T-cell (primary cell): Measurements from ENCODE around the gene ABCC11. TPM values are rescaled to one million over a fixed set of nuclear protein-coding genes. Genes with fewer than 3 reads are reported as not detected.

Source experiments
- ATAC-seq, 4 experiments: fragments of 200-7000 bp in 3 of 4; fragments of 150-1000 bp in 1 of 4; cut with Tn5 transposase; replicated peaks in 1 of 4; 1 replicate in 3 of 4; 2 replicates in 1 of 4; pipeline ENCODE4 v1.10.0; 2021; ENCODE audit warnings: moderate library complexity in 3 of 4, mild to moderate bottlenecking in 2 of 4, moderate number of reproducible peaks in 1 of 4
- CTCF ChIA-PET, 2 donors: fragments of 300-600 bp; sonication (Branson Sonifier 250); formaldehyde crosslinking; loops; one replicate each; lab custom pipeline; 2022; ENCODE audit warnings: antibody characterized with exemption in 2 of 2; lab: Charles Lee
- POLR2A ChIA-PET, 2 donors: fragments of 300-600 bp; sonication (Branson Sonifier 250); formaldehyde crosslinking; loops; one replicate each; lab custom pipeline; 2022; ENCODE audit warnings: antibody characterized with exemption in 2 of 2; lab: Charles Lee
- DNase-seq, 35 experiments: peaks; one replicate each; pipeline versions ENCODE4 v3.0.0 to v3.0.0-alpha.2; 2013 to 2023
- H3K27ac ChIP-seq: one replicate; pipeline ENCODE4 v1.5.1; 2013; ENCODE audit warnings: low read length
- H3K27me3 ChIP-seq, 2 experiments: replicated peaks in 1 of 2; 1 replicate in 1 of 2; 2 replicates in 1 of 2; pipeline versions ENCODE4 v1.6.1 to v1.7.0; 2013; ENCODE audit warnings: low read length in 1 of 2, mixed read lengths in 1 of 2; ENCODE audit not compliant: control insufficient read depth in 2 of 2, insufficient read depth in 2 of 2; ENCODE audit errors: extremely low read depth in 1 of 2
- H3K36me3 ChIP-seq, 2 donors: 1 replicate in 1 of 2; 2 replicates in 1 of 2; pipeline versions ENCODE4 v1.6.1 to v1.7.0; 2013; ENCODE audit warnings: low read length in 1 of 2; ENCODE audit not compliant: control insufficient read depth in 2 of 2, insufficient read depth in 1 of 2; ENCODE audit errors: extremely low read depth in 1 of 2
- H3K4me1 ChIP-seq, 2 experiments: 1 replicate in 1 of 2; 2 replicates in 1 of 2; pipeline versions ENCODE4 v1.6.1 to v1.7.0; 2013; ENCODE audit warnings: low read length in 2 of 2, mixed read lengths in 1 of 2; ENCODE audit not compliant: insufficient read depth in 2 of 2, control insufficient read depth in 1 of 2; ENCODE audit errors: extremely low read depth in 1 of 2
- H3K4me3 ChIP-seq, 2 donors: 1 replicate in 1 of 2; 2 replicates in 1 of 2; pipeline versions ENCODE4 v1.5.1 to v1.7.0; 2013; ENCODE audit warnings: mild to moderate bottlenecking in 2 of 2, low read length in 1 of 2, moderate library complexity in 1 of 2; ENCODE audit not compliant: control insufficient read depth in 1 of 2; ENCODE audit errors: extremely low read depth in 1 of 2
- H3K9me3 ChIP-seq: 2 replicates; pipeline ENCODE4 v1.7.0; 2013
- H3K27ac Mint-ChIP-seq, 2 donors: one replicate each; pipeline ENCODE4 v1.8.0; 2020 to 2021; ENCODE audit warnings: mild to moderate bottlenecking in 2 of 2, mixed read lengths in 2 of 2
- H3K27me3 Mint-ChIP-seq, 2 donors: one replicate each; pipeline ENCODE4 v1.8.0; 2021 to 2022; ENCODE audit warnings: mixed read lengths in 2 of 2
- H3K36me3 Mint-ChIP-seq: one replicate; pipeline ENCODE4 v1.8.0; 2021; ENCODE audit warnings: mixed read lengths
- H3K4me1 Mint-ChIP-seq, 3 donors: one replicate each; pipeline ENCODE4 v1.8.0; 2020 to 2022; ENCODE audit warnings: mixed read lengths in 3 of 3, mild to moderate bottlenecking in 1 of 3
- H3K4me3 Mint-ChIP-seq, 3 donors: one replicate each; pipeline ENCODE4 v1.8.0; 2020 to 2022; ENCODE audit warnings: mild to moderate bottlenecking in 3 of 3, mixed read lengths in 3 of 3, moderate library complexity in 3 of 3
- H3K9me3 Mint-ChIP-seq, 3 donors: one replicate each; pipeline ENCODE4 v1.8.0; 2020 to 2022; ENCODE audit warnings: mixed read lengths in 3 of 3
- WGBS: methylation state at CpG from one replicate; pipeline ENCODE4 v1.1.5; 2013; ENCODE audit warnings: missing lambda C conversion rate; ENCODE audit not compliant: insufficient coverage; 5-methylcytosine and 5-hydroxymethylcytosine counted together
- total RNA-seq, 35 experiments: library from RNA in 6 of 35; stranded (reverse) in 6 of 35; fragments of 120-200 nt in 1 of 35; gene quantifications; one replicate each; pipeline versions ENCODE4 v1.2.1 to v1.2.4 and lab custom pipeline; 2013 to 2026

ABCC11 gene
- total RNA-seq, 5 donors from 2014 or later (not counting 1 experiment from before 2014, with no cell fraction given) = 0.07 to 0.29 (median 0.25) TPM; not detected in 2

- H3K27me3 Mint-ChIP-seq = peaks cover 24 to 26% of the 10 kb centered on the region in 2 donors
- POLR2A ChIA-PET = no interaction called here
- CTCF ChIA-PET = no interaction called here
Observed at GRCh38 chr16:48203974-48204824, 43.1 kb downstream of the ABCC11 start.

GRCh38 chr16:48201515-48202201 is 45.7 kb downstream of the ABCC11 start:
- H3K4me1 Mint-ChIP-seq = no peaks in the 10 kb centered on the region
- ATAC-seq (no peak), DNase-seq (no peak)
- Histone ChIP-seq H3K9me3 (no peaks in the 10 kb centered on the region), H3K27ac (no peak overlapping the region), H3K27me3 (peaks cover 0 to 10% of the 10 kb centered on the region in 2 experiments), H3K4me3 (no peak overlapping the region), H3K4me1 (no peaks in the 10 kb centered on the region), H3K36me3 (no peaks in the 10 kb centered on the region)
- H3K9me3 Mint-ChIP-seq = peaks cover 0 to 3% (median 0%) of the 10 kb centered on the region in 3 donors
- POLR2A ChIA-PET = no interaction called here
- no peak overlapping the region for H3K27ac Mint-ChIP-seq
- H3K36me3 Mint-ChIP-seq = no peaks in the 10 kb centered on the region
- CTCF ChIA-PET = no interaction called here
- 86% methylated on average over 5 of the region's 6 CpGs for WGBS
- H3K4me3 Mint-ChIP-seq = no peak overlapping the region
- peaks cover 14% of the 10 kb centered on the region in 2 donors for H3K27me3 Mint-ChIP-seq

More at GRCh38 chr16:48203974-48204824, 43.1 kb downstream of the ABCC11 start:
- Mint-ChIP-seq H3K4me1 (no peaks in the 10 kb centered on the region), H3K4me3 (no peak overlapping the region), H3K27ac (no peak overlapping the region), H3K9me3 (no peaks in the 10 kb centered on the region), H3K36me3 (no peaks in the 10 kb centered on the region)
- ATAC-seq (no peak), DNase-seq (no peak)
- Histone ChIP-seq H3K27me3 (peaks cover 0 to 17% of the 10 kb centered on the region in 2 experiments), H3K27ac (no peak overlapping the region), H3K4me1 (no peaks in the 10 kb centered on the region), H3K4me3 (no peak overlapping the region), H3K9me3 (no peaks in the 10 kb centered on the region), H3K36me3 (no peaks in the 10 kb centered on the region)
- WGBS = 89% methylated on average over 6 of the region's 8 CpGs

GRCh38 chr16:48197294-48197693 is 50.0 kb downstream of the ABCC11 start:
- peaks cover 5 to 6% of the 10 kb centered on the region in 2 donors for H3K27me3 Mint-ChIP-seq
- Histone ChIP-seq H3K27ac (no peak overlapping the region), H3K9me3 (no peaks in the 10 kb centered on the region), H3K27me3 (peaks cover 0 to 6% of the 10 kb centered on the region in 2 experiments), H3K4me1 (no peaks in the 10 kb centered on the region), H3K36me3 (no peaks in the 10 kb centered on the region), H3K4me3 (no peak overlapping the region)
- no peaks in the 10 kb centered on the region for H3K36me3 Mint-ChIP-seq
- no peak overlapping the region for H3K4me3 Mint-ChIP-seq
- POLR2A ChIA-PET = no interaction called here
- no peaks in the 10 kb centered on the region for H3K4me1 Mint-ChIP-seq
- no peak overlapping the region for H3K27ac Mint-ChIP-seq
- ATAC-seq (no peak), DNase-seq (no peak)
- CTCF ChIA-PET = interaction anchor here in 1 of 2 donors (0.6 kb wide), 1 partner anchor 433 kb away, joined by 3 read pairs; no protein-coding TSS in a partner anchor
- peaks cover 0 to 3% (median 0%) of the 10 kb centered on the region in 3 donors for H3K9me3 Mint-ChIP-seq
- no CpG with 5 or more reads among the region's 3 CpGs for WGBS

- H3K4me3 ChIP-seq = no peak overlapping the region
- Mint-ChIP-seq H3K4me3 (no peak overlapping the region), H3K27me3 (peaks cover 0 to 5% of the 10 kb centered on the region in 2 donors), H3K9me3 (peaks cover 0 to 3% (median 0%) of the 10 kb centered on the region in 3 donors), H3K4me1 (no peaks in the 10 kb centered on the region), H3K36me3 (no peaks in the 10 kb centered on the region), H3K27ac (no peak overlapping the region)
- H3K36me3 ChIP-seq = no peaks in the 10 kb centered on the region
- ChIA-PET CTCF (no interaction called here), POLR2A (no interaction called here)
- ATAC-seq (no peak), DNase-seq (no peak)
- no peaks in the 10 kb centered on the region for H3K4me1 ChIP-seq
- no peak overlapping the region for H3K27ac ChIP-seq
- 78% methylated on average over 1 of the region's 5 CpGs for WGBS
- H3K27me3 ChIP-seq = peaks cover 0 to 3% of the 10 kb centered on the region in 2 experiments
- H3K9me3 ChIP-seq = no peaks in the 10 kb centered on the region
Observed at GRCh38 chr16:48194828-48195556, 52.3 kb downstream of the ABCC11 start.

GRCh38 chr16:48193846-48194245 is 53.5 kb downstream of the ABCC11 start:
- WGBS = 83% methylated on average over 2 of the region's 7 CpGs
- Histone ChIP-seq H3K27me3 (peaks cover 0 to 3% of the 10 kb centered on the region in 2 experiments), H3K4me3 (no peak overlapping the region), H3K4me1 (no peaks in the 10 kb centered on the region), H3K36me3 (no peaks in the 10 kb centered on the region), H3K9me3 (no peaks in the 10 kb centered on the region), H3K27ac (no peak overlapping the region)
- no peaks in the 10 kb centered on the region for H3K36me3 Mint-ChIP-seq
- no peaks in the 10 kb centered on the region for H3K4me1 Mint-ChIP-seq
- H3K27ac Mint-ChIP-seq = no peak overlapping the region
- CTCF ChIA-PET = no interaction called here
- peaks cover 0 to 5% of the 10 kb centered on the region in 2 donors for H3K27me3 Mint-ChIP-seq
- DNase-seq = no peak
- POLR2A ChIA-PET = no interaction called here
- ATAC-seq = no peak
- H3K4me3 Mint-ChIP-seq = no peak overlapping the region
- H3K9me3 Mint-ChIP-seq = peaks cover 0 to 3% (median 0%) of the 10 kb centered on the region in 3 donors
